HG02885 (cell line): ENCODE measurements around the gene XRN1.
"Not testable (repeated sequence)": the region's sequence is repeated elsewhere in the genome, so short reads cannot be mapped to it uniquely, and the experiment has no call there.

Source experiments
- ATAC-seq: cut with Tn5 transposase; IDR thresholded peaks from one replicate; pipeline ENCODE4 v1.9.1; 2021; ENCODE audit warnings: mild to moderate bottlenecking; ENCODE audit not compliant: unreplicated experiment, poor library complexity

Gene XRN1

GRCh38 chr3:142447852-142448823 lies at the start of gene XRN1:
Gene XRN1 (minus strand): TSS chr3:142448037. CDS start chr3:142447944, 93 bp downstream.
- ATAC-seq, result peak; percentile 91

- ATAC-seq, result no peak
Measured at GRCh38 chr3:142495103-142495502, 47.3 kb upstream of the XRN1 start.

GRCh38 chr3:142492184-142492583 lies 44.3 kb upstream of the XRN1 start:
- no peak for ATAC-seq

- no peak for ATAC-seq
Measured at GRCh38 chr3:142489572-142490323, 41.9 kb upstream of the XRN1 start.

- ATAC-seq, result no peak
Measured at GRCh38 chr3:142484912-142485435, 37.1 kb upstream of the XRN1 start.

- ATAC-seq, result no peak
Measured at GRCh38 chr3:142481196-142481595, 33.4 kb upstream of the XRN1 start.

- no peak for ATAC-seq
Measured at GRCh38 chr3:142470826-142471225, 23.0 kb upstream of the XRN1 start.

- no peak for ATAC-seq
Measured at GRCh38 chr3:142468456-142468855, 20.6 kb upstream of the XRN1 start.

GRCh38 chr3:142467768-142468167 lies 19.9 kb upstream of the XRN1 start:
- no peak for ATAC-seq

- ATAC-seq, result no peak
Measured at GRCh38 chr3:142460689-142461088, 12.9 kb upstream of the XRN1 start.

- no peak for ATAC-seq
Measured at GRCh38 chr3:142459929-142460328, 12.1 kb upstream of the XRN1 start.

GRCh38 chr3:142459096-142459495 lies 11.3 kb upstream of the XRN1 start:
- ATAC-seq, result no peak

GRCh38 chr3:142450881-142451280 lies 3.0 kb upstream of the XRN1 start:
- ATAC-seq, result no peak

- ATAC-seq, result no peak
Measured at GRCh38 chr3:142450189-142450588, 2.4 kb upstream of the XRN1 start.

GRCh38 chr3:142447301-142447851 lies 461 bp downstream of the XRN1 start:
- peak; percentile 29 for ATAC-seq

- ATAC-seq, result peak; percentile 52
Measured at GRCh38 chr3:142445816-142446254, 2.0 kb downstream of the XRN1 start.

- no peak for ATAC-seq
Measured at GRCh38 chr3:142444343-142444742, 3.5 kb downstream of the XRN1 start.

- ATAC-seq, result not testable (repeated sequence)
Measured at GRCh38 chr3:142443060-142443459, 4.8 kb downstream of the XRN1 start.

- not testable (repeated sequence) for ATAC-seq
Measured at GRCh38 chr3:142439499-142440220, 8.2 kb downstream of the XRN1 start.

- not testable (repeated sequence) for ATAC-seq
Measured at GRCh38 chr3:142438096-142438495, 9.7 kb downstream of the XRN1 start.
